ENCODE data around the gene MEP1A. TPM values are rescaled to one million over a fixed set of nuclear protein-coding genes. Genes with fewer than 3 reads are reported as not detected.

The MEP1A gene
- total RNA-seq, 1 donor from 2014 or later = not detected

DNA sequence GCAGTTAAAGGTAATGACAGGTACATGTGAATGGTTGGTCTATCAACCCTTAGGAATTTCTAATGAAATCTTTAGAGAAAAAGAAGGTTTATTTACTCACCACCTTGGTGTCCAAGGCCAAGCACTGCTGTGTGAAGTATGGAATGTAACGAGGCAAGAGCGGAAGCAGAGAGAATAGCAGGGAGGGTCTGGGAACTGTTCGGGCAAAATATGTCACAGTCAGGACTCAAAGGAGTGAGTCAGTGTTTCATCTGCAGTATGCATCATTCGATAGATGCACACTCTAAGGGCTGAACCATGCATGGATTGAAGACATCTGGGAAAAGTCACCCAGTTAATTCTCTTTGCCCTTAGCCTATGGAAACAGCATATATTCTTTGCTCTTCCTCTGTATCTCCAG is 95.4 kb downstream of the MEP1A start:
- no peaks in the 10 kb centered on the region for H3K27me3 Mint-ChIP-seq (ENCODE audit: low read depth)
- TF ChIP-seq, protein P1, sequence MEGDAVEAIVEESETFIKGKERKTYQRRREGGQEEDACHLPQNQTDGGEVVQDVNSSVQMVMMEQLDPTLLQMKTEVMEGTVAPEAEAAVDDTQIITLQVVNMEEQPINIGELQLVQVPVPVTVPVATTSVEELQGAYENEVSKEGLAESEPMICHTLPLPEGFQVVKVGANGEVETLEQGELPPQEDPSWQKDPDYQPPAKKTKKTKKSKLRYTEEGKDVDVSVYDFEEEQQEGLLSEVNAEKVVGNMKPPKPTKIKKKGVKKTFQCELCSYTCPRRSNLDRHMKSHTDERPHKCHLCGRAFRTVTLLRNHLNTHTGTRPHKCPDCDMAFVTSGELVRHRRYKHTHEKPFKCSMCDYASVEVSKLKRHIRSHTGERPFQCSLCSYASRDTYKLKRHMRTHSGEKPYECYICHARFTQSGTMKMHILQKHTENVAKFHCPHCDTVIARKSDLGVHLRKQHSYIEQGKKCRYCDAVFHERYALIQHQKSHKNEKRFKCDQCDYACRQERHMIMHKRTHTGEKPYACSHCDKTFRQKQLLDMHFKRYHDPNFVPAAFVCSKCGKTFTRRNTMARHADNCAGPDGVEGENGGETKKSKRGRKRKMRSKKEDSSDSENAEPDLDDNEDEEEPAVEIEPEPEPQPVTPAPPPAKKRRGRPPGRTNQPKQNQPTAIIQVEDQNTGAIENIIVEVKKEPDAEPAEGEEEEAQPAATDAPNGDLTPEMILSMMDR (IDR thresholded peaks at IDR 0.05) = no peak
- no peaks in the 10 kb centered on the region for H3K36me3 Mint-ChIP-seq (ENCODE audit: low read depth)
- no peak for DNase-seq (ENCODE audit: low spot score)
- no peak overlapping the region for H3K4me3 Mint-ChIP-seq (ENCODE audit: unreplicated experiment)
- no peak overlapping the region for H3K27ac Mint-ChIP-seq (ENCODE audit: unreplicated experiment)
- H3K9me3 Mint-ChIP-seq (ENCODE audit: low read depth) = no peaks in the 10 kb centered on the region
- H3K4me1 Mint-ChIP-seq (ENCODE audit: low read depth) = no peaks in the 10 kb centered on the region

Other genes with a start within 250 kb of the MEP1A start
- gene CYP39A1, start 140.6 kb upstream of the MEP1A start, total RNA-seq = 0.31 to 0.62 TPM in 2 of 3 replicates, not detected in the other
- gene SLC25A27, start 140.4 kb upstream of the MEP1A start, total RNA-seq = 5.7 to 6.8 TPM (median 6.5 TPM) in 3 replicates
- 0.07 to 0.29 TPM (median 0.13 TPM) in 3 replicates for gene TDRD6, start 105.5 kb upstream of the MEP1A start, total RNA-seq
- gene PLA2G7, start 58.0 kb upstream of the MEP1A start, total RNA-seq = not detected in 3 replicates
- not detected in 3 replicates for gene ANKRD66, start 46.5 kb upstream of the MEP1A start, total RNA-seq
- 0.67 to 0.95 TPM in 2 of 3 replicates, not detected in the other for gene ADGRF5, start 128.5 kb downstream of the MEP1A start, total RNA-seq
- not detected in 3 replicates for gene ADGRF1, start 248.9 kb downstream of the MEP1A start, total RNA-seq